Glutamatergic neuron (in vitro differentiated cells): ENCODE data around the gene PGAP6. TPM values are rescaled to one million over a fixed set of nuclear protein-coding genes. Genes with fewer than 3 reads are reported as not detected.

Source experiments
- DNase-seq: peaks from one replicate; pipeline ENCODE4 v3.0.0; 2022
- H3K27ac Mint-ChIP-seq: one replicate; pipeline ENCODE4 v1.8.0; 2020; ENCODE audit warnings: mild to moderate bottlenecking, mixed read lengths, inconsistent platforms; ENCODE audit not compliant: unreplicated experiment
- H3K27me3 Mint-ChIP-seq: one replicate; pipeline ENCODE4 v1.8.0; 2020; ENCODE audit warnings: mild to moderate bottlenecking, moderate library complexity, mixed read lengths, inconsistent platforms; ENCODE audit not compliant: unreplicated experiment
- H3K36me3 Mint-ChIP-seq: one replicate; pipeline ENCODE4 v1.8.0; 2020; ENCODE audit warnings: mild to moderate bottlenecking, mixed read lengths, inconsistent platforms; ENCODE audit not compliant: unreplicated experiment
- H3K4me1 Mint-ChIP-seq: one replicate; pipeline ENCODE4 v1.8.0; 2020; ENCODE audit warnings: mild to moderate bottlenecking, low read depth, mixed read lengths, inconsistent platforms; ENCODE audit not compliant: unreplicated experiment
- H3K4me3 Mint-ChIP-seq: one replicate; pipeline ENCODE4 v1.8.0; 2020; ENCODE audit warnings: mild to moderate bottlenecking, mixed read lengths, inconsistent platforms; ENCODE audit not compliant: unreplicated experiment
- H3K9me3 Mint-ChIP-seq: one replicate; pipeline ENCODE4 v1.8.0; 2020; ENCODE audit warnings: mild to moderate bottlenecking, moderate library complexity, mixed read lengths, inconsistent platforms; ENCODE audit not compliant: unreplicated experiment
- CTCF ChIP-seq: fragments of 200-600 bp; sonication (generic); IDR thresholded peaks from one replicate; pipeline ENCODE4 v1.5.0; 2021; ENCODE audit not compliant: partially characterized antibody, unreplicated experiment
- total RNA-seq: library from RNA; stranded (reverse); fragmentation: NEBNext Ultra II Directional; extraction: Animal tissue kit (Norgen Biotek cat#: 25700); gene quantifications from one replicate; pipeline ENCODE4 v1.2.1, GENCODE V29; 2021; ENCODE audit not compliant: unreplicated experiment

The PGAP6 gene
- total RNA-seq, 1 donor from 2014 or later, result 54.5 TPM

GRCh38 chr16:369275-369865 is 12.4 kb downstream of the PGAP6 start:
- Mint-ChIP-seq H3K9me3 (peaks cover 11% of the 10 kb centered on the region), H3K4me3 (no peak overlapping the region), H3K27ac (no peak overlapping the region), H3K27me3 (peaks cover 9% of the 10 kb centered on the region), H3K36me3 (no peaks in the 10 kb centered on the region), H3K4me1 (peaks cover 2% of the 10 kb centered on the region)
- TF ChIP-seq CTCF, result no peak
- DNase-seq, result no peak

- Mint-ChIP-seq H3K36me3 (no peaks in the 10 kb centered on the region), H3K27me3 (peaks cover 8% of the 10 kb centered on the region), H3K27ac (no peak overlapping the region), H3K9me3 (peaks cover 10% of the 10 kb centered on the region), H3K4me1 (peaks cover 2% of the 10 kb centered on the region), H3K4me3 (no peak overlapping the region)
- no peak for TF ChIP-seq CTCF
- DNase-seq, result no peak
Measured at GRCh38 chr16:368388-369158, 13.2 kb downstream of the PGAP6 start.

DNA sequence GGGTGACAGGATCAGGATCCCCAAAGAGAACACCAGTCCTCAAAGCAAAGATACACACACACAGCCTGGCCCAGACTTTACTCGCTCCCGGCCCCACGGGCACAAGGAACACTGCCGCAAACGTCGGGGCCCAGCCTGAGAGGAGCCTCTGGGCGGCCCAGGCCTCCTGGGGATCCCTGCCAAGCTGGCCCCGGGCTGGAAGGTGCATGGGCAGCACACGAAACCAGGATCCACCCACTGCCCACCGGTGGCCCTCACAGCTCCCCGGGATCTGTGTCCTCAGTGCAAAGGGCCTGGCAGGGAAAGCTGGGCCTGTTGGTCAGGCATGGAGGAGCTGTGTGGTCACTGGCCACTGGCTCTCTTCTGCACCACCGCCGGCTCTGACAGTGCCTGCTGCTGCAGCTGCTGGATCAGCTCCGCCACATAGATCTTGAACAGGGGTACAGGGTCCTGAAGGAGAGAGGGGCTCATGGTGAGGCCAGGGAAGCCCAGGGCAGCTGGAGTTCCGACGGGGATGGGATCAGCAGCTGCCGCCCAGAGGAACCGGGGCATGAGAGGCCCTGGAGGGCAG is 14.4 kb downstream of the PGAP6 start:
- TF ChIP-seq CTCF, result no peak
- Mint-ChIP-seq H3K4me3 (no peak overlapping the region), H3K4me1 (peaks cover 2% of the 10 kb centered on the region), H3K27ac (no peak overlapping the region), H3K27me3 (peaks cover 5% of the 10 kb centered on the region), H3K9me3 (peaks cover 8% of the 10 kb centered on the region), H3K36me3 (no peaks in the 10 kb centered on the region)
- no peak for DNase-seq

DNA sequence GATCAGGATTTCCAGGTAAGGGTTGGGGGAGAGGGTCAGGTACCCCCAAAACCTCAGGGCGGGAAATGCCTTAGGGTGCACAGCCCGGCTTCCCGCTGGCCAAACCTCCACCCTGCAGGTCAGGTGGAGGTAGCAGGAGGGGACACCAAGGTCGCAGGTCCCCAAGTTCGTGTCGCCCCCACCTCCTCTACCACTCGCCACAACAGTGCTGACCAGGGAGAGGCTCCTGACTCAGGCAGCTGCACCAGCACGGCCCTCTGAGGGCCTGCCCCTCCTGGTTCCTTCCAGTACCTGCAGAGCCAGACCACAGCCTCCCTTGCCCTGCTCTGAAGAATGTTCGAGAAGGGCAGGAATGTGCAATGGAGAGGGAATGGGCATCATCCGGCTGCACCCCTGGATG is 15.3 kb downstream of the PGAP6 start:
- peaks cover 5% of the 10 kb centered on the region for H3K27me3 Mint-ChIP-seq
- no peak for TF ChIP-seq CTCF
- DNase-seq, result no peak
- H3K27ac Mint-ChIP-seq, result no peak overlapping the region
- peaks cover 8% of the 10 kb centered on the region for H3K9me3 Mint-ChIP-seq
- H3K4me3 Mint-ChIP-seq, result no peak overlapping the region
- H3K36me3 Mint-ChIP-seq, result no peaks in the 10 kb centered on the region
- H3K4me1 Mint-ChIP-seq, result peaks cover 2% of the 10 kb centered on the region
